AG09309 (cell line): ENCODE results near the gene GARRE1.
"Not testable (repeated sequence)": the region's sequence is repeated elsewhere in the genome, so short reads cannot be mapped to it uniquely, and the experiment has no call there.

Experiments used
- DNase-seq: peaks from one replicate; pipeline ENCODE4 v3.0.0-alpha.2; 2010; ENCODE audit warnings: low read depth
- H3K4me3 ChIP-seq: 2 replicates; pipeline ENCODE4 v1.5.1; 2011; ENCODE audit warnings: mild to moderate bottlenecking, low read depth, low read length, moderate library complexity; ENCODE audit not compliant: control insufficient read depth
- CTCF ChIP-seq: IDR thresholded peaks from 2 replicates; pipeline ENCODE4 v1.5.1; 2011; ENCODE audit warnings: mild to moderate bottlenecking, low read depth, low read length, inconsistent platforms; ENCODE audit not compliant: insufficient read depth, control insufficient read depth; ENCODE audit errors: missing control alignments

The GARRE1 gene

GRCh38 chr19:34215666-34216038 is 38.7 kb upstream of the GARRE1 start:
- no peak overlapping the region for H3K4me3 ChIP-seq
- no peak for TF ChIP-seq CTCF
- DNase-seq: no peak

- H3K4me3 ChIP-seq: not testable (repeated sequence)
These were observed 37.6 kb upstream of the GARRE1 start for GRCh38 chr19:34216745-34217219.

GRCh38 chr19:34217952-34218817 is 36.2 kb upstream of the GARRE1 start:
- H3K4me3 ChIP-seq: no peak overlapping the region
- DNase-seq: peak; percentile 99
- TF ChIP-seq CTCF: no peak

More at GRCh38 chr19:34216745-34217219, 37.6 kb upstream of the GARRE1 start:
- DNase-seq: not testable (repeated sequence)

- no peak for DNase-seq
- no peak overlapping the region for H3K4me3 ChIP-seq
- no peak for TF ChIP-seq CTCF
These were observed 35.6 kb upstream of the GARRE1 start for GRCh38 chr19:34218818-34219164.

- DNase-seq: no peak
- peak; percentile 77 for TF ChIP-seq CTCF
- no peak overlapping the region for H3K4me3 ChIP-seq
These were observed 33.8 kb upstream of the GARRE1 start for GRCh38 chr19:34220472-34221063.

- DNase-seq: no peak
- TF ChIP-seq CTCF: no peak
- H3K4me3 ChIP-seq: no peak overlapping the region
These were observed 32.0 kb upstream of the GARRE1 start for GRCh38 chr19:34222386-34222785.

- DNase-seq: no peak
- no peak for TF ChIP-seq CTCF
These were observed 29.2 kb upstream of the GARRE1 start for GRCh38 chr19:34224996-34225658.

More at GRCh38 chr19:34224996-34225658, 29.2 kb upstream of the GARRE1 start:
- no peak overlapping the region for H3K4me3 ChIP-seq
